Gastrocnemius medialis (tissue), 4 donors: ENCODE data around the gene IFT88.

Experiments
- POLR2A ChIP-seq, 2 donors: fragments of 450-650 bp; IDR thresholded peaks; one replicate each; pipeline ENCODE4 v1.6.1; 2017; ENCODE audit warnings: antibody characterized with exemption in 2 of 2, mild to moderate bottlenecking in 2 of 2, moderate library complexity in 2 of 2
- TF ChIP-seq, protein P1 (sequence below), 5 experiments: fragments of 450-650 bp in 3 of 5; fragments of 200-600 bp in 2 of 5; sonication (generic) in 2 of 5; IDR thresholded peaks in 4 of 5; conservative IDR thresholded peaks in 1 of 5; 1 replicate in 4 of 5; 2 replicates in 1 of 5; pipeline ENCODE4 v1.5.1; 2016 to 2019; ENCODE audit warnings: antibody characterized with exemption in 5 of 5, mild to moderate bottlenecking in 3 of 5, moderate library complexity in 3 of 5

DNA sequence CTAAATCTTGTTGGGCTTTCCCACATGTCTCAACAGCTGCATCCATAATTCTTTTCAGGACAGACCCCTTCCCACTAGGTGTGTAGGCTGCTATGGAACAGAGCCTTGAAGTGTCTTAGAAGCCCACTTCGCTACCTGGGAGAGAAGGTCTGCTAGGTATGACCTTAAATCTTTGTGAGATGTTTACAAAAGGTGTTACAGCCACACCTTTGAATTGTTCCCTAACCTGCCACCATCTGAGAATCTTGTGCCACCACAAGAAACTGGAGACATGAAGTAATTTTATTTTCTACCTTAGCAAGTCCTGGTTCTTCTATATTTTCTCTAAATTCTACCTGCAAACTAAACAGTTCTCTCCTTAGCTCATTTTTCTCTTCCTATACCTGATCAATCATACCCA lies 69.1 kb downstream of the IFT88 start:
- TF ChIP-seq, protein P1, sequence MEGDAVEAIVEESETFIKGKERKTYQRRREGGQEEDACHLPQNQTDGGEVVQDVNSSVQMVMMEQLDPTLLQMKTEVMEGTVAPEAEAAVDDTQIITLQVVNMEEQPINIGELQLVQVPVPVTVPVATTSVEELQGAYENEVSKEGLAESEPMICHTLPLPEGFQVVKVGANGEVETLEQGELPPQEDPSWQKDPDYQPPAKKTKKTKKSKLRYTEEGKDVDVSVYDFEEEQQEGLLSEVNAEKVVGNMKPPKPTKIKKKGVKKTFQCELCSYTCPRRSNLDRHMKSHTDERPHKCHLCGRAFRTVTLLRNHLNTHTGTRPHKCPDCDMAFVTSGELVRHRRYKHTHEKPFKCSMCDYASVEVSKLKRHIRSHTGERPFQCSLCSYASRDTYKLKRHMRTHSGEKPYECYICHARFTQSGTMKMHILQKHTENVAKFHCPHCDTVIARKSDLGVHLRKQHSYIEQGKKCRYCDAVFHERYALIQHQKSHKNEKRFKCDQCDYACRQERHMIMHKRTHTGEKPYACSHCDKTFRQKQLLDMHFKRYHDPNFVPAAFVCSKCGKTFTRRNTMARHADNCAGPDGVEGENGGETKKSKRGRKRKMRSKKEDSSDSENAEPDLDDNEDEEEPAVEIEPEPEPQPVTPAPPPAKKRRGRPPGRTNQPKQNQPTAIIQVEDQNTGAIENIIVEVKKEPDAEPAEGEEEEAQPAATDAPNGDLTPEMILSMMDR (IDR thresholded peaks at IDR 0.05 in 4 of 5, conservative IDR thresholded peaks at IDR 0.05 in 1 of 5): no peak
- no peak for TF ChIP-seq POLR2A (IDR thresholded peaks at IDR 0.05)
